DMS53 treated with DMSO at 0.1 percent for 48 hours (cell line): ENCODE data around the gene ANO3.
"Not testable (repeated sequence)": the region's sequence is repeated elsewhere in the genome, so short reads cannot be mapped to it uniquely, and the experiment has no call there.

Experiments used
- DNase-seq: peaks from one replicate; lab custom pipeline; 2025; ENCODE audit not compliant: unreplicated experiment; lab: John Stamatoyannopoulos, UW

Gene ANO3

GRCh38 chr11:26331911-26332571, at the start of gene ANO3:
Gene ANO3, plus strand, starts transcription at chr11:26332130. Its CDS starts 146 bp downstream, at chr11:26332276.
- DNase-seq: peak; percentile 90

- no peak for DNase-seq
Measured at GRCh38 chr11:26283852-26284408, 48.0 kb upstream of the ANO3 start.

GRCh38 chr11:26285608-26286007, 46.3 kb upstream of the ANO3 start:
- no peak for DNase-seq

GRCh38 chr11:26286472-26287066, 45.4 kb upstream of the ANO3 start:
- DNase-seq: peak; percentile 22

GRCh38 chr11:26287067-26287518, 44.8 kb upstream of the ANO3 start:
- DNase-seq: no peak

- peak; percentile 66 for DNase-seq
Measured at GRCh38 chr11:26297189-26297975, 34.5 kb upstream of the ANO3 start.

- not testable (repeated sequence) for DNase-seq
Measured at GRCh38 chr11:26316372-26316771, 15.6 kb upstream of the ANO3 start.

- peak; percentile 8 for DNase-seq
Measured at GRCh38 chr11:26319906-26320305, 12.0 kb upstream of the ANO3 start.

GRCh38 chr11:26321516-26321915, 10.4 kb upstream of the ANO3 start:
- DNase-seq: no peak

- DNase-seq: no peak
Measured at GRCh38 chr11:26322335-26323067, 9.4 kb upstream of the ANO3 start.

- DNase-seq: no peak
Measured at GRCh38 chr11:26323837-26324236, 8.1 kb upstream of the ANO3 start.

- no peak for DNase-seq
Measured at GRCh38 chr11:26324270-26324669, 7.7 kb upstream of the ANO3 start.

GRCh38 chr11:26326793-26327400, 5.0 kb upstream of the ANO3 start:
- DNase-seq: peak; percentile 83

GRCh38 chr11:26329206-26329605, 2.7 kb upstream of the ANO3 start:
- no peak for DNase-seq

GRCh38 chr11:26330262-26330661, 1.7 kb upstream of the ANO3 start:
- DNase-seq: no peak

- no peak for DNase-seq
Measured at GRCh38 chr11:26332572-26332915, 614 bp downstream of the ANO3 start.

GRCh38 chr11:26333906-26334305, 2.0 kb downstream of the ANO3 start:
- no peak for DNase-seq

GRCh38 chr11:26335903-26336302, 4.0 kb downstream of the ANO3 start:
- no peak for DNase-seq

- DNase-seq: no peak
Measured at GRCh38 chr11:26344647-26345046, 12.7 kb downstream of the ANO3 start.

GRCh38 chr11:26348776-26349175, 16.8 kb downstream of the ANO3 start:
- no peak for DNase-seq

GRCh38 chr11:26350002-26350401, 18.1 kb downstream of the ANO3 start:
- no peak for DNase-seq
